GM19455 (cell line): ENCODE measurements around the gene COL6A1.
"Not testable (repeated sequence)": the region's sequence is repeated elsewhere in the genome, so short reads cannot be mapped to it uniquely, and the experiment has no call there.

Experiments used
- ATAC-seq: cut with Tn5 transposase; IDR thresholded peaks from one replicate; pipeline ENCODE4 v1.9.1; 2021; ENCODE audit not compliant: unreplicated experiment

Gene COL6A1

GRCh38 chr21:46045154-46045553 lies 63.6 kb downstream of the COL6A1 start:
- ATAC-seq: no peak

GRCh38 chr21:46046471-46046870 lies 64.9 kb downstream of the COL6A1 start:
- no peak for ATAC-seq

- not testable (repeated sequence) for ATAC-seq
Measured at GRCh38 chr21:46046906-46047305, 65.3 kb downstream of the COL6A1 start.

GRCh38 chr21:46048926-46049889 lies 67.6 kb downstream of the COL6A1 start:
- ATAC-seq: no peak

GRCh38 chr21:46049890-46050667 lies 68.5 kb downstream of the COL6A1 start:
- no peak for ATAC-seq

GRCh38 chr21:46050668-46051378 lies 69.3 kb downstream of the COL6A1 start:
- no peak for ATAC-seq

- ATAC-seq: no peak
Measured at GRCh38 chr21:46051379-46051770, 69.8 kb downstream of the COL6A1 start.

- no peak for ATAC-seq
Measured at GRCh38 chr21:46051821-46052675, 70.5 kb downstream of the COL6A1 start.

GRCh38 chr21:46052703-46053651 lies 71.4 kb downstream of the COL6A1 start:
- no peak for ATAC-seq

- ATAC-seq: no peak
Measured at GRCh38 chr21:46054031-46054430, 72.5 kb downstream of the COL6A1 start.

- ATAC-seq: no peak
Measured at GRCh38 chr21:46054451-46054881, 72.9 kb downstream of the COL6A1 start.
